ENCODE measurements around the gene CASP9.
"Not testable (repeated sequence)": the region's sequence is repeated elsewhere in the genome, so short reads cannot be mapped to it uniquely, and the experiment has no call there.

The CASP9 gene

GRCh38 chr1:15466955-15467625, 56.9 kb downstream of the CASP9 start:
- not testable (repeated sequence) for DNase-seq

- no peak for DNase-seq
Observed at GRCh38 chr1:15465674-15466073, 58.3 kb downstream of the CASP9 start.

- not testable (repeated sequence) for DNase-seq
Observed at GRCh38 chr1:15463926-15464322, 60.1 kb downstream of the CASP9 start.

- not testable (repeated sequence) for DNase-seq
Observed at GRCh38 chr1:15463064-15463800, 60.8 kb downstream of the CASP9 start.

- DNase-seq: no peak
Observed at GRCh38 chr1:15460708-15461095, 63.3 kb downstream of the CASP9 start.

- DNase-seq: no peak
Observed at GRCh38 chr1:15459771-15460707, 64.0 kb downstream of the CASP9 start.

GRCh38 chr1:15458388-15458787, 65.6 kb downstream of the CASP9 start:
- not testable (repeated sequence) for DNase-seq

GRCh38 chr1:15457585-15457984, 66.4 kb downstream of the CASP9 start:
- no peak for DNase-seq

GRCh38 chr1:15456313-15456954, 67.6 kb downstream of the CASP9 start, which contains the start of gene CELA2A:
CELA2A (plus strand) TSS chr1:15456732; CDS start chr1:15456754, 22 bp downstream.
- DNase-seq: no peak

GRCh38 chr1:15455522-15455921, 68.5 kb downstream of the CASP9 start:
- no peak for DNase-seq

- DNase-seq: no peak
Observed at GRCh38 chr1:15454256-15454655, 69.8 kb downstream of the CASP9 start.

- no peak for DNase-seq
Observed at GRCh38 chr1:15453734-15454133, 70.3 kb downstream of the CASP9 start.

GRCh38 chr1:15452866-15453571, 71.0 kb downstream of the CASP9 start:
- DNase-seq: no peak

GRCh38 chr1:15452216-15452615, 71.8 kb downstream of the CASP9 start:
- DNase-seq: no peak

- DNase-seq: no peak
Observed at GRCh38 chr1:15451014-15451722, 72.8 kb downstream of the CASP9 start.

GRCh38 chr1:15449567-15449966, 74.4 kb downstream of the CASP9 start:
- DNase-seq: no peak

GRCh38 chr1:15448877-15449462, 75.0 kb downstream of the CASP9 start:
- DNase-seq: no peak

- DNase-seq: no peak
Observed at GRCh38 chr1:15446212-15446611, 77.8 kb downstream of the CASP9 start.

GRCh38 chr1:15445390-15446122, 78.5 kb downstream of the CASP9 start:
- DNase-seq: no peak
